NCI-H460 (cell line): ENCODE measurements around the gene GLI3. TPM values are rescaled to one million over a fixed set of nuclear protein-coding genes. Genes with fewer than 3 reads are reported as not detected.

ENCODE experiments used
- DNase-seq: peaks from one replicate; pipeline ENCODE4 v3.0.0-alpha.2; 2016; ENCODE audit warnings: low read depth; ENCODE audit errors: extremely low read depth
- polyA plus RNA-seq: library from polyadenylated mRNA; depleted of rRNA; stranded (reverse); fragments of >200 nt; gene quantifications from 2 replicates; pipeline ENCODE4 v1.2.3, GENCODE V29; 2014; cell fraction: nucleus; rRNA removed
- total RNA-seq: library from RNA; depleted of rRNA; stranded (reverse); fragments of >200 nt; shearing (Covaris generic); gene quantifications from 2 replicates; pipeline ENCODE4 v1.2.3, GENCODE V29; 2014; rRNA removed

Gene GLI3
- 2.9 and 3.0 TPM in 2 replicates for total RNA-seq
- 1.6 and 2.6 TPM in 2 replicates for polyA plus RNA-seq

GRCh38 chr7:42236976-42237810 is at the start of gene GLI3:
GLI3 (minus strand) TSS chr7:42237209; CDS start chr7:42223253, 13,956 bp downstream.
- peak; percentile 85 for DNase-seq

GRCh38 chr7:42285383-42285824 is 48.4 kb upstream of the GLI3 start:
- DNase-seq: no peak

GRCh38 chr7:42283553-42283952 is 46.5 kb upstream of the GLI3 start:
- no peak for DNase-seq

- DNase-seq: no peak
Measured at GRCh38 chr7:42278344-42278743, 41.3 kb upstream of the GLI3 start.

- DNase-seq: no peak
Measured at GRCh38 chr7:42274053-42274452, 37.0 kb upstream of the GLI3 start.

GRCh38 chr7:42272793-42273665 is 36.0 kb upstream of the GLI3 start:
- DNase-seq: peak; percentile 52

- no peak for DNase-seq
Measured at GRCh38 chr7:42269161-42269560, 32.2 kb upstream of the GLI3 start.

- no peak for DNase-seq
Measured at GRCh38 chr7:42264702-42265101, 27.7 kb upstream of the GLI3 start.

- DNase-seq: no peak
Measured at GRCh38 chr7:42263971-42264370, 27.0 kb upstream of the GLI3 start.

- DNase-seq: no peak
Measured at GRCh38 chr7:42262964-42263363, 26.0 kb upstream of the GLI3 start.

GRCh38 chr7:42254217-42254616 is 17.2 kb upstream of the GLI3 start:
- DNase-seq: no peak

GRCh38 chr7:42253316-42253715 is 16.3 kb upstream of the GLI3 start:
- no peak for DNase-seq

- no peak for DNase-seq
Measured at GRCh38 chr7:42250411-42250810, 13.4 kb upstream of the GLI3 start.

GRCh38 chr7:42248579-42248978 is 11.6 kb upstream of the GLI3 start:
- DNase-seq: no peak

- no peak for DNase-seq
Measured at GRCh38 chr7:42247301-42247700, 10.3 kb upstream of the GLI3 start.

- no peak for DNase-seq
Measured at GRCh38 chr7:42244828-42245227, 7.8 kb upstream of the GLI3 start.

GRCh38 chr7:42242381-42242780 is 5.4 kb upstream of the GLI3 start:
- DNase-seq: no peak

GRCh38 chr7:42241424-42241823 is 4.4 kb upstream of the GLI3 start:
- no peak for DNase-seq

- no peak for DNase-seq
Measured at GRCh38 chr7:42240416-42240815, 3.4 kb upstream of the GLI3 start.

- DNase-seq: no peak
Measured at GRCh38 chr7:42238709-42239366, 1.8 kb upstream of the GLI3 start.
